GM12801 (cell line): ENCODE results near the gene ICA1.

Source experiments
- CTCF ChIP-seq: IDR thresholded peaks from one replicate; pipeline ENCODE4 v1.5.1; 2011; ENCODE audit warnings: control low read depth; ENCODE audit not compliant: insufficient read length; ENCODE audit errors: extremely low read depth

The ICA1 gene

GRCh38 chr7:8185926-8186683 is 75.9 kb downstream of the ICA1 start:
- no peak for TF ChIP-seq CTCF

- TF ChIP-seq CTCF, result no peak
Measured at GRCh38 chr7:8184221-8184620, 77.7 kb downstream of the ICA1 start.

- no peak for TF ChIP-seq CTCF
Measured at GRCh38 chr7:8179486-8179885, 82.5 kb downstream of the ICA1 start.

GRCh38 chr7:8178353-8178752 is 83.6 kb downstream of the ICA1 start:
- TF ChIP-seq CTCF, result no peak

GRCh38 chr7:8177109-8177933 is 84.6 kb downstream of the ICA1 start:
- TF ChIP-seq CTCF, result no peak

GRCh38 chr7:8176370-8177081 is 85.4 kb downstream of the ICA1 start:
- no peak for TF ChIP-seq CTCF

GRCh38 chr7:8175929-8176369 is 86.0 kb downstream of the ICA1 start:
- no peak for TF ChIP-seq CTCF
